ENCODE results near the gene STK25.
"Not testable (repeated sequence)": the region's sequence is repeated elsewhere in the genome, so short reads cannot be mapped to it uniquely, and the experiment has no call there.

STK25 gene

GRCh38 chr2:241531161-241531722 is 22.9 kb upstream of the STK25 start:
- Histone ChIP-seq H3K9me3 (ENCODE audit: insufficient read depth, low read length) (no peaks in the 10 kb centered on the region), H3K27me3 (ENCODE audit: low read length) (no peaks in the 10 kb centered on the region), H3K36me3 (ENCODE audit: low read length) (no peaks in the 10 kb centered on the region), H3F3A (ENCODE audit: insufficient read depth) (no peaks in the 10 kb centered on the region), H3K4me2 (ENCODE audit: low read depth, low read length, poor library complexity, severe bottlenecking) (no peak overlapping the region), H4K20me1 (ENCODE audit: low read depth, low read length) (no peaks in the 10 kb centered on the region), H2AFZ (ENCODE audit: low read depth, low read length, severe bottlenecking) (no peak overlapping the region), H3K27ac (ENCODE audit: low read depth, low read length) (no peak overlapping the region), H3K9me2 (replicated peaks; ENCODE audit: insufficient read depth, low read length) (no peaks in the 10 kb centered on the region), H3K79me2 (ENCODE audit: insufficient read depth, low read length) (no peaks in the 10 kb centered on the region), H3K4me3 (ENCODE audit: insufficient read depth, low read length, poor library complexity, severe bottlenecking) (no peak overlapping the region), H3K9ac (ENCODE audit: low read length) (no peak overlapping the region)
- no peak for TF ChIP-seq EZH2phosphoT487 (conservative IDR thresholded peaks at IDR 0.05; ENCODE audit: low read length)
- no peak for TF ChIP-seq CTCF (IDR thresholded peaks at IDR 0.05; ENCODE audit: insufficient read depth, low read length, poor library complexity, severe bottlenecking)

GRCh38 chr2:241530571-241530970 is 22.2 kb upstream of the STK25 start:
- no peaks in the 10 kb centered on the region for H3K27me3 ChIP-seq (ENCODE audit: low read length)
- no peak overlapping the region for H3K4me3 ChIP-seq (ENCODE audit: insufficient read depth, low read length, poor library complexity, severe bottlenecking)
- H2AFZ ChIP-seq (ENCODE audit: low read depth, low read length, severe bottlenecking), result no peak overlapping the region
- TF ChIP-seq CTCF (IDR thresholded peaks at IDR 0.05; ENCODE audit: insufficient read depth, low read length, poor library complexity, severe bottlenecking) (no peak), EZH2phosphoT487 (conservative IDR thresholded peaks at IDR 0.05; ENCODE audit: low read length) (no peak)
- no peaks in the 10 kb centered on the region for H3K79me2 ChIP-seq (ENCODE audit: insufficient read depth, low read length)
- H3K27ac ChIP-seq (ENCODE audit: low read depth, low read length), result no peak overlapping the region
- H3K9me2 ChIP-seq (replicated peaks; ENCODE audit: insufficient read depth, low read length), result no peaks in the 10 kb centered on the region
- no peaks in the 10 kb centered on the region for H4K20me1 ChIP-seq (ENCODE audit: low read depth, low read length)
- no peaks in the 10 kb centered on the region for H3K36me3 ChIP-seq (ENCODE audit: low read length)
- no peak overlapping the region for H3K4me2 ChIP-seq (ENCODE audit: low read depth, low read length, poor library complexity, severe bottlenecking)
- H3F3A ChIP-seq (ENCODE audit: insufficient read depth), result no peaks in the 10 kb centered on the region
- H3K9ac ChIP-seq (ENCODE audit: low read length), result no peak overlapping the region
- no peaks in the 10 kb centered on the region for H3K9me3 ChIP-seq (ENCODE audit: insufficient read depth, low read length)

DNA sequence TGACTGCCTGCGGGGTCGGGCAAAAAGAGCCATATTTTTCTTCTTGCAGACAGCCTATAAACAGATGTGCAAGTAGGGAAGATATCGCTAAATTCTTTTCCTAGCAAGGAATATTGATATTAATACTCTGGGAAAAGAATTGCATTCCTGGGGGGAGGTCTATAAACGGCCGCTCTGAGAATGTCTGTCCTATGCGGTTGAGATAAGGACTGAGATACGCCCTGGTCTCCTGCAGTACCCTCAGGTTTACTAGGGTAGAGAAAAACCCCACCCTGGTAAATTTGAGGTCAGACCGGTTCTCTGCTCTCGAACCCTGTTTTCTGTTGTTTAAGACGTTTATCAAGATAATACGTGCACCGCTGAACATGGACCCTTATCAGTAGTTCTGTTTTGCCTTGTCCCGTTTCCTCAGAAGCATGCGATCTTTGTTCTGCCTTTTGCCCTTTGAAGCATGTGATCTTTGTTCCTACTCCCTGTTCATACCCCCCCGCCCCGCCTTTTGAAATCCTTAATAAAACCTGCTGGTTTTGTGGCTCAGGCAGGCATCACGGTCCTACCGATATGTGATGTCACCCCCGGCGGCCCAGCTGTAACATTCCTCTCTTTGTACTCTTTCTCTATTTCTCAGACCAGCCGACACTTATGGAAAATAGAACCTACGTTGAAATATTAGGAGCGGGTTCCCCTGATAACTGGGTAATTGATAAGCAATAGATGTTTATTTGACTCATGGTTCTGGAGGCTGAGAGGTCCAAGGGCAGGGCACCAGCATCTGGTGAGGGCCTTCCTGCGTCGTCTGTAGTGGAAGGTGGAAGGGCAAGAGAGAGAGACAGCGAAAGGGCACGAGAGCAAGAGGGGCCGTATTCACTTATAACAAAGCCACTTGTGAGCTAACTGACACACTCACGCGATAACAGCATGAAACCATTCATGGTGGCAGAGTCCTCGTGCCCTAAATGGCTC is 17.7 kb upstream of the STK25 start:
- H3K27me3 ChIP-seq (ENCODE audit: low read length); H3K4me2 ChIP-seq (ENCODE audit: low read depth, low read length, poor library complexity, severe bottlenecking); H3K27ac ChIP-seq (ENCODE audit: low read depth, low read length); H2AFZ ChIP-seq (ENCODE audit: low read depth, low read length, severe bottlenecking); H3K9me2 ChIP-seq (replicated peaks; ENCODE audit: insufficient read depth, low read length); H3K9ac ChIP-seq (ENCODE audit: low read length); H3K9me3 ChIP-seq (ENCODE audit: insufficient read depth, low read length); H3K36me3 ChIP-seq (ENCODE audit: low read length); H3K79me2 ChIP-seq (ENCODE audit: insufficient read depth, low read length); H3K4me3 ChIP-seq (ENCODE audit: insufficient read depth, low read length, poor library complexity, severe bottlenecking); H3F3A ChIP-seq (ENCODE audit: insufficient read depth); H4K20me1 ChIP-seq (ENCODE audit: low read depth, low read length): not testable (repeated sequence)

- no peaks in the 10 kb centered on the region for H3F3A ChIP-seq (ENCODE audit: insufficient read depth)
- no peaks in the 10 kb centered on the region for H3K27me3 ChIP-seq (ENCODE audit: low read length)
- no peak overlapping the region for H3K4me3 ChIP-seq (ENCODE audit: insufficient read depth, low read length, poor library complexity, severe bottlenecking)
- TF ChIP-seq CTCF (IDR thresholded peaks at IDR 0.05; ENCODE audit: insufficient read depth, low read length, poor library complexity, severe bottlenecking), result no peak
- no peak for TF ChIP-seq EZH2phosphoT487 (conservative IDR thresholded peaks at IDR 0.05; ENCODE audit: low read length)
- no peak overlapping the region for H3K27ac ChIP-seq (ENCODE audit: low read depth, low read length)
- H2AFZ ChIP-seq (ENCODE audit: low read depth, low read length, severe bottlenecking), result no peak overlapping the region
- H3K79me2 ChIP-seq (ENCODE audit: insufficient read depth, low read length), result no peaks in the 10 kb centered on the region
- H3K9me2 ChIP-seq (replicated peaks; ENCODE audit: insufficient read depth, low read length), result no peaks in the 10 kb centered on the region
- no peaks in the 10 kb centered on the region for H3K36me3 ChIP-seq (ENCODE audit: low read length)
- no peak overlapping the region for H3K4me2 ChIP-seq (ENCODE audit: low read depth, low read length, poor library complexity, severe bottlenecking)
- H3K9ac ChIP-seq (ENCODE audit: low read length), result no peak overlapping the region
- peaks cover 1% of the 10 kb centered on the region; the same call in 1 of the 2 replicates for H3K9me3 ChIP-seq (ENCODE audit: insufficient read depth, low read length)
- no peaks in the 10 kb centered on the region for H4K20me1 ChIP-seq (ENCODE audit: low read depth, low read length)
Observed at GRCh38 chr2:241522477-241522876, 14.1 kb upstream of the STK25 start.
